Measurements from ENCODE around the gene HMG20A.
A peak's percentile ranks its signal among the peaks of the same experiment; 100 is the strongest.
"Not testable (repeated sequence)": the region's sequence is repeated elsewhere in the genome, so short reads cannot be mapped to it uniquely, and the experiment has no call there.

HMG20A gene

GRCh38 chr15:77395013-77395774 is 25.5 kb upstream of the HMG20A start:
- Mint-ChIP-seq H3K27me3 (no peaks in the 10 kb centered on the region), H3K27ac (no peak overlapping the region), H3K9me3 (peaks cover 32% of the 10 kb centered on the region), H3K4me1 (ENCODE audit: low read depth) (no peaks in the 10 kb centered on the region), H3K36me3 (ENCODE audit: low read depth) (peaks cover 17% of the 10 kb centered on the region), H3K4me3 (no peak overlapping the region)
- DNase-seq: no peak

GRCh38 chr15:77396692-77397091 is 24.0 kb upstream of the HMG20A start:
- H3K27ac Mint-ChIP-seq: no peak overlapping the region

GRCh38 chr15:77398927-77399326 is 21.8 kb upstream of the HMG20A start:
- Mint-ChIP-seq H3K27me3 (no peaks in the 10 kb centered on the region), H3K9me3 (peaks cover 35% of the 10 kb centered on the region), H3K4me3 (no peak overlapping the region), H3K36me3 (ENCODE audit: low read depth) (peaks cover 17% of the 10 kb centered on the region), H3K27ac (no peak overlapping the region), H3K4me1 (ENCODE audit: low read depth) (peaks cover 24% of the 10 kb centered on the region)
- DNase-seq: no peak

More at GRCh38 chr15:77396692-77397091, 24.0 kb upstream of the HMG20A start:
- DNase-seq: no peak
- Mint-ChIP-seq H3K4me3 (no peak overlapping the region), H3K4me1 (ENCODE audit: low read depth) (peaks cover 6% of the 10 kb centered on the region), H3K36me3 (ENCODE audit: low read depth) (peaks cover 17% of the 10 kb centered on the region), H3K9me3 (peaks cover 35% of the 10 kb centered on the region), H3K27me3 (no peaks in the 10 kb centered on the region)

GRCh38 chr15:77400258-77400657 is 20.4 kb upstream of the HMG20A start:
- no peaks in the 10 kb centered on the region for H3K27me3 Mint-ChIP-seq
- no peak overlapping the region for H3K27ac Mint-ChIP-seq
- peaks cover 29% of the 10 kb centered on the region for H3K9me3 Mint-ChIP-seq
- peaks cover 26% of the 10 kb centered on the region for H3K4me1 Mint-ChIP-seq (ENCODE audit: low read depth)
- no peak overlapping the region for H3K4me3 Mint-ChIP-seq
- DNase-seq: no peak
- peaks cover 16% of the 10 kb centered on the region for H3K36me3 Mint-ChIP-seq (ENCODE audit: low read depth)

GRCh38 chr15:77402740-77403379 is 17.8 kb upstream of the HMG20A start:
- H3K36me3 Mint-ChIP-seq (ENCODE audit: low read depth): peaks cover 9% of the 10 kb centered on the region
- no peaks in the 10 kb centered on the region for H3K27me3 Mint-ChIP-seq
- DNase-seq: no peak
- peaks cover 21% of the 10 kb centered on the region for H3K9me3 Mint-ChIP-seq
- peaks cover 44% of the 10 kb centered on the region for H3K4me1 Mint-ChIP-seq (ENCODE audit: low read depth)
- no peak overlapping the region for H3K4me3 Mint-ChIP-seq
- H3K27ac Mint-ChIP-seq: peak overlapping the region; percentile 74

GRCh38 chr15:77406173-77406759 is 14.4 kb upstream of the HMG20A start:
- H3K27ac Mint-ChIP-seq; H3K36me3 Mint-ChIP-seq (ENCODE audit: low read depth); DNase-seq; H3K4me3 Mint-ChIP-seq; H3K9me3 Mint-ChIP-seq; H3K27me3 Mint-ChIP-seq: not testable (repeated sequence)
- peaks cover 61% of the 10 kb centered on the region for H3K4me1 Mint-ChIP-seq (ENCODE audit: low read depth)

GRCh38 chr15:77406846-77407245 is 13.8 kb upstream of the HMG20A start:
- Mint-ChIP-seq H3K27ac (no peak overlapping the region), H3K4me3 (no peak overlapping the region)

GRCh38 chr15:77409259-77410156 is 11.2 kb upstream of the HMG20A start:
- no peaks in the 10 kb centered on the region for H3K9me3 Mint-ChIP-seq
- H3K4me1 Mint-ChIP-seq (ENCODE audit: low read depth): peaks cover 38% of the 10 kb centered on the region
- no peak for DNase-seq
- H3K4me3 Mint-ChIP-seq: peak overlapping the region; percentile 53
- H3K27ac Mint-ChIP-seq: peak overlapping the region; percentile 90
- no peaks in the 10 kb centered on the region for H3K27me3 Mint-ChIP-seq
- no peaks in the 10 kb centered on the region for H3K36me3 Mint-ChIP-seq (ENCODE audit: low read depth)

More at GRCh38 chr15:77406846-77407245, 13.8 kb upstream of the HMG20A start:
- Mint-ChIP-seq H3K27me3 (no peaks in the 10 kb centered on the region), H3K9me3 (no peaks in the 10 kb centered on the region), H3K36me3 (ENCODE audit: low read depth) (no peaks in the 10 kb centered on the region), H3K4me1 (ENCODE audit: low read depth) (peaks cover 56% of the 10 kb centered on the region)
- no peak for DNase-seq

- DNase-seq; H3K36me3 Mint-ChIP-seq (ENCODE audit: low read depth); H3K9me3 Mint-ChIP-seq; H3K27me3 Mint-ChIP-seq: not testable (repeated sequence)
- Mint-ChIP-seq H3K27ac (peak overlapping the region; percentile 90), H3K4me1 (ENCODE audit: low read depth) (peaks cover 38% of the 10 kb centered on the region), H3K4me3 (peak overlapping the region; percentile 53)
These were observed 10.6 kb upstream of the HMG20A start for GRCh38 chr15:77410157-77410500.

- Mint-ChIP-seq H3K9me3 (no peaks in the 10 kb centered on the region), H3K27ac (no peak overlapping the region), H3K4me1 (ENCODE audit: low read depth) (peaks cover 35% of the 10 kb centered on the region), H3K27me3 (no peaks in the 10 kb centered on the region), H3K4me3 (no peak overlapping the region), H3K36me3 (ENCODE audit: low read depth) (no peaks in the 10 kb centered on the region)
- no peak for DNase-seq
These were observed 9.7 kb upstream of the HMG20A start for GRCh38 chr15:77410701-77411618.

GRCh38 chr15:77411619-77411976 is 9.1 kb upstream of the HMG20A start:
- Mint-ChIP-seq H3K27ac (no peak overlapping the region), H3K9me3 (no peaks in the 10 kb centered on the region), H3K27me3 (no peaks in the 10 kb centered on the region)

GRCh38 chr15:77412972-77413698 is 7.6 kb upstream of the HMG20A start:
- Mint-ChIP-seq H3K9me3 (no peaks in the 10 kb centered on the region), H3K27ac (no peak overlapping the region), H3K36me3 (ENCODE audit: low read depth) (no peaks in the 10 kb centered on the region), H3K4me1 (ENCODE audit: low read depth) (peaks cover 30% of the 10 kb centered on the region), H3K27me3 (no peaks in the 10 kb centered on the region), H3K4me3 (no peak overlapping the region)
- DNase-seq: no peak

More at GRCh38 chr15:77411619-77411976, 9.1 kb upstream of the HMG20A start:
- DNase-seq: no peak
- H3K4me3 Mint-ChIP-seq: no peak overlapping the region
- H3K36me3 Mint-ChIP-seq (ENCODE audit: low read depth): no peaks in the 10 kb centered on the region
- peaks cover 29% of the 10 kb centered on the region for H3K4me1 Mint-ChIP-seq (ENCODE audit: low read depth)

GRCh38 chr15:77413699-77414349 is 6.9 kb upstream of the HMG20A start:
- Mint-ChIP-seq H3K27ac (no peak overlapping the region), H3K27me3 (no peaks in the 10 kb centered on the region), H3K4me1 (ENCODE audit: low read depth) (peaks cover 36% of the 10 kb centered on the region), H3K4me3 (no peak overlapping the region), H3K36me3 (ENCODE audit: low read depth) (peaks cover 1% of the 10 kb centered on the region), H3K9me3 (no peaks in the 10 kb centered on the region)
- no peak for DNase-seq
